HG03045 (cell line): ENCODE measurements around the gene ATRAID.
A peak's percentile ranks its signal among the peaks of the same experiment; 100 is the strongest.

Experiments used
- ATAC-seq: cut with Tn5 transposase; IDR thresholded peaks from one replicate; pipeline ENCODE4 v1.9.1; 2021; ENCODE audit warnings: mild to moderate bottlenecking, moderate library complexity; ENCODE audit not compliant: unreplicated experiment

ATRAID gene

DNA sequence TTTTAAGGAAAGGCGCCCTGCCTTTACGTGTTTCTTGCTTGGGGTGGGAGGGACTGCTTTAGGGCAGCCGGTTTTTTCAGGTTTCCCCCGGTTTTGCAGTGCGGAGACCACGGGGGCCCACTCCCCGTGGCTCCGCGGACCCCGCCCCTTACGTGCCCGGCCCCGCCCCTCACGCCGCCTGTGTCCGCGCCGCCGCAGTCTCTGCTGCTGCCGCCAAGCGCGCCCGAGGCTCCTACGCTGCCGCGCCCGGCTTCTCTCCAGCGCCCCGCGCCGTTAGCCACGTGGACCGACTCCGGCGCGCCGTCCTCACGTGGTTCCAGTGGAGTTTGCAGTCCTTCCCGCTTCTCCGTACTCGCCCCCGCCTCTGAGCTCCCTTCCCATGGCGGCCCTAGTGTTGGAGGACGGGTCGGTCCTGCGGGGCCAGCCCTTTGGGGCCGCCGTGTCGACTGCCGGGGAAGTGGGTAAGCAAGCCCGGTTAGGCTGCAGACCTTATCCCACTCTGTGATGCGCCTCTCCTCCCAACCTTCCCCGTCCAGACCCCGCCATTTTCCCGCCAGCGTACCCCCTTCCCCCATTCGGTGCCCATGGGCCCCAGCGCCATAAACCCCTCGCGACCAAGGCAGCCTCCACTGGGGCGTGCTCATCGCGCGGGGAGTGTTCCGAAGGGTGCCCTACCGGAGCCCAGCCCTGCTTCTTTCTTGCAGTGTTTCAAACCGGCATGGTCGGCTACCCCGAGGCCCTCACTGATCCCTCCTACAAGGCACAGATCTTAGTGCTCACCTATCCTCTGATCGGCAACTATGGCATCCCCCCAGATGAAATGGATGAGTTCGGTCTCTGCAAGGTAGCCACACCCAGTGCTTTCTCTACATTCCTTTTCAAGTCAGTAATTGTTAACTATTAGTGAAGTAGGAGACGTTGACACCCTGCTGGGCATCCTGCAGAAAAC is 5.6 kb downstream of the ATRAID start, which contains the start of gene CAD:
Gene CAD (plus strand): TSS at position 197 of the 949 bp plus-strand sequence. CDS start 183 bp downstream, at position 380.
- peak; percentile 81 for ATAC-seq

DNA sequence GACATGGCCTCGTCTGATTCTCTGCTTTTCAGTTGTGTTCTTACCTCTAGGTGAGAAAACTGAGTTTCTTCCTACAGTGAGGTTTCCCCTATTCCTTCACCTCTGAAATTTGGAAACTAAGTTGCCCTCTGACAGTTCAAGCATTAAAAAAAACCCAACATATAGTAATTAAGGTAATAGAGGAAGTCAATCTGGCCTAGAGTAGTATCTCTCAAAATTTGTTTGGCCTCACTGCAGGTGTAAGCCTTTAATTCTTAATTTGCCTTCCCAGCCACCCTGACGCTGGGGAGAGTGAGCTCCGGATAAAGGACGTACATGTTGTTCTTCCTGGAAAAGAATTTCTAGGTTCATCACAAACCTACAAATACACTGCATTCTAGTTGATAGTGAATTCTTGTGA is 6.8 kb downstream of the ATRAID start:
- no peak for ATAC-seq

- no peak for ATAC-seq
Measured at GRCh38 chr2:27219091-27219490, 7.2 kb downstream of the ATRAID start.

- no peak for ATAC-seq
Measured at GRCh38 chr2:27220091-27220490, 8.2 kb downstream of the ATRAID start.

DNA sequence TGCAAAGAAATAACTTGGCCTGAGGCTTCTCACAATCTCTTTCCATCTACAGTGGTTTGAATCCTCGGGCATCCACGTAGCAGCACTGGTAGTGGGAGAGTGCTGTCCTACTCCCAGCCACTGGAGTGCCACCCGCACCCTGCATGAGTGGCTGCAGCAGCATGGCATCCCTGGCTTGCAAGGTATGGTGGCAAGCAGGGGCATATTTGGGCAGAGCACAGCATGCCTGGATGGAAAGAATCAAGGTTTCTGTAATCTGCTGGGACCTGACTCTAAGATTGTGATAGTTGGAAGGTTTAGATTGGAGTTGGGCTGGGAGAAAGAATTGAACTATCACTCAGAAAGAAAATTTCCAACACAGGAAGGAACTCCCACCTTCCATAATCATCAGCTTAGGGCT is 9.3 kb downstream of the ATRAID start:
- no peak for ATAC-seq

DNA sequence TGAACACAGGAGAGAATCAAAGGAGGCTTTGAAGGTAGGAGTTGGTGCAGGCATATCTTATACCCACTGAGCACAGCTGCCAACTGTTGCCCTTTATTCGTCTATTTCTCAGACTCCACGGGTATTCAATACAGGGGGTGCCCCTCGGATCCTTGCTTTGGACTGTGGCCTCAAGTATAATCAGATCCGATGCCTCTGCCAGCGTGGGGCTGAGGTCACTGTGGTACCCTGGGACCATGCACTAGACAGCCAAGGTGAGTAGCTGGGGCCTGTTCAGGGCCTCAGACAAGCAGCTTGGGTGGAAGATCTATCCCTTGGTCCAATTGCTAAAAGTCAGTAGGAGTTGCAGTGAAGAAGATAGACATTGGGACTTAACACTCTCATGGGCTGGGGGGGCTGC is 10.6 kb downstream of the ATRAID start:
- no peak for ATAC-seq

GRCh38 chr2:27223416-27223815 is 11.6 kb downstream of the ATRAID start:
- no peak for ATAC-seq

- no peak for ATAC-seq
Measured at GRCh38 chr2:27225526-27225925, 13.7 kb downstream of the ATRAID start.

- no peak for ATAC-seq
Measured at GRCh38 chr2:27227501-27227900, 15.7 kb downstream of the ATRAID start.

GRCh38 chr2:27231921-27232320 is 20.1 kb downstream of the ATRAID start:
- no peak for ATAC-seq

DNA sequence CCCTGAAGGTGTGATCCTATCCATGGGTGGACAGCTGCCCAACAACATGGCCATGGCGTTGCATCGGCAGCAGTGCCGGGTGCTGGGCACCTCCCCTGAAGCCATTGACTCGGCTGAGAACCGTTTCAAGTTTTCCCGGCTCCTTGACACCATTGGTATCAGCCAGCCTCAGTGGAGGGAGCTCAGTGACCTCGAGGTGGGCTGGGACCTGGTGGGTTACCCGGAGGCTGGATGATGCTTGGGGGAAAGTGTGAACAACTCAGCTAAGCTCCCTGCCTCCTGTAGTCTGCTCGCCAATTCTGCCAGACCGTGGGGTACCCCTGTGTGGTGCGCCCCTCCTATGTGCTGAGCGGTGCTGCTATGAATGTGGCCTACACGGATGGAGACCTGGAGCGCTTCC is 21.5 kb downstream of the ATRAID start:
- no peak for ATAC-seq

- no peak for ATAC-seq
Measured at GRCh38 chr2:27236136-27236535, 24.3 kb downstream of the ATRAID start.

GRCh38 chr2:27236626-27237025 is 24.8 kb downstream of the ATRAID start:
- no peak for ATAC-seq

DNA sequence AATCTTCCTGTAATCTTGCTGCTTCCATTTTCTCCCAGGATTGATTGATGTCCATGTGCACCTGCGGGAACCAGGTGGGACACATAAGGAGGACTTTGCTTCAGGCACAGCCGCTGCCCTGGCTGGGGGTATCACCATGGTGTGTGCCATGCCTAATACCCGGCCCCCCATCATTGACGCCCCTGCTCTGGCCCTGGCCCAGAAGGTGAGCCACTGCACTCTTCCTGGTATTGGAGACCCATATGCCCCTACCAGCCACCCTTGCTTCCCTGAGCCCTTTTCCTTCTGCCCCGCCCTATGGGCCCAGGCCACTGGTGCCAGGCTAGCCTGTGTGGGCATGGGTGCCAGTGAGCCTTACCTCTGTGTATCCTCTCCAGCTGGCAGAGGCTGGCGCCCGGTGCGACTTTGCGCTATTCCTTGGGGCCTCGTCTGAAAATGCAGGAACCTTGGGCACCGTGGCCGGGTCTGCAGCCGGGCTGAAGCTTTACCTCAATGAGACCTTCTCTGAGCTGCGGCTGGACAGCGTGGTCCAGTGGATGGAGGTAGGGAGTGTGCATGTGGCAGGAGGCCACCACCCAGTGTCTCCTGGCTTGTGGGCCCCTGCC is 25.6 kb downstream of the ATRAID start:
- no peak for ATAC-seq

GRCh38 chr2:27238976-27239375 is 27.1 kb downstream of the ATRAID start:
- no peak for ATAC-seq

DNA sequence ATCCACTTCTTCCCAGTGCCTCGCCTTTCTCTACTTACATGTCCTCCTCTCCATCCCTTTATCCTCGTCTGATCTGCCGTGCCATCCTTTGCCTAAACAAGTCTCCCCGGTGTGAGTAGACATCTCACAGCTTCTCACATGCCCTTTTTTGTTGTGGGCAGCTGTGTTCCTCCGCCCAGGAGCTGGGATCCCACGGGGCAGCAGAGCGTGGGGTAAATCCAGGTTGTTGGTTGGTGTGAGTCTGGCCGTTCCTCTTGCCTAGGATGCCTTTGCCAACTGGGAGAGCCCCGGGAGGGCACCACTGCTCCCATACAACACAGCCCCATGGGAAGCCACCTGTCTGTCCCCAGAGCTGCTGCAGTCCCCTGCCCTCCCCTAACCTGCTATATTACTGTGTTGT is 28.6 kb downstream of the ATRAID start:
- no peak for ATAC-seq

- no peak for ATAC-seq
Measured at GRCh38 chr2:27241761-27242613, 30.1 kb downstream of the ATRAID start.

DNA sequence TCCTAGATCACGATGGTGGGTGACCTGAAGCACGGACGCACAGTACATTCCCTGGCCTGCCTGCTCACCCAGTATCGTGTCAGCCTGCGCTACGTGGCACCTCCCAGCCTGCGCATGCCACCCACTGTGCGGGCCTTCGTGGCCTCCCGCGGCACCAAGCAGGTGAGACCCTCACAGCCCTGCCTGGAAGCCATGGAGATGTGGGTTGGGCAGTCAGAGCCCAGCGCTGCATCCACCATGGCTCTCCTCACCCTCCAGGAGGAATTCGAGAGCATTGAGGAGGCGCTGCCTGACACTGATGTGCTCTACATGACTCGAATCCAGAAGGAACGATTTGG is 30.7 kb downstream of the ATRAID start:
- no peak for ATAC-seq

GRCh38 chr2:27243391-27244130 is 31.7 kb downstream of the ATRAID start:
- no peak for ATAC-seq

DNA sequence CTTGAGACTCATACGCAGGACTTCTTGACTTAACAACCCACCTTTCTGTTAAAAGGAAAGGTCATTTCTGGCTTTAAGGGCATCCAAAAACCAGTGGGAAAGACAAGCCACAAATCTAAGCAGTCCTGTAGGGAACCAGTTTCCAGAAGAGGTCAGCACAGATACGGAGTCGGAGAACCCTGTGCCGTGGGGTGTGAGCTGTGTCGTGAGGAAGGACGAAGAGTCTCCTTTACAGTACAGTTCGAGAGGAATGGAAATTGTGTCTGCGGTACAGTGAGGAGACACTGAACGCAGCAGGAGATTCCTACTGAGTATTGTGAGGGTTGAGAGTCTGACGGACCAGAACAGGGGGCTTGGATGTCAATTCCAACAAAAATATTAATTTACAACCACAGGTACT is 33.3 kb downstream of the ATRAID start:
- no peak for ATAC-seq

GRCh38 chr2:27245626-27246025 is 33.8 kb downstream of the ATRAID start:
- no peak for ATAC-seq
